MM.1S (cell line): Measurements from ENCODE around the gene ADTRP.

ENCODE experiments used
- DNase-seq: peaks from one replicate; pipeline ENCODE4 v3.0.0-alpha.2; 2015
- H2AFZ ChIP-seq: fragments of 300-600 bp; sonication (generic); 2 replicates; pipeline ENCODE4 v1.6.0; 2016; ENCODE audit warnings: antibody characterized with exemption, low read length
- H3F3A ChIP-seq: fragments of 300-600 bp; sonication (generic); 2 replicates; pipeline ENCODE4 v1.6.1; 2016; ENCODE audit warnings: mild to moderate bottlenecking, antibody characterized with exemption, low read length, moderate library complexity, mixed read lengths; ENCODE audit not compliant: insufficient read depth
- H3K27ac ChIP-seq: fragments of 300-600 bp; sonication (generic); 2 replicates; pipeline ENCODE4 v1.5.1; 2016; ENCODE audit warnings: mild to moderate bottlenecking, low read length
- H3K27me3 ChIP-seq: fragments of 300-600 bp; sonication (generic); replicated peaks from 2 replicates; pipeline ENCODE4 v1.6.0; 2016; ENCODE audit warnings: low read length; ENCODE audit not compliant: insufficient read depth
- H3K36me3 ChIP-seq: fragments of 300-600 bp; sonication (generic); replicated peaks from 2 replicates; pipeline ENCODE4 v1.6.1; 2016; ENCODE audit warnings: mild to moderate bottlenecking, low read length, mixed read lengths; ENCODE audit not compliant: insufficient read depth
- H3K4me1 ChIP-seq: fragments of 300-600 bp; sonication (generic); 2 replicates; pipeline ENCODE4 v1.6.1; 2016; ENCODE audit warnings: low read length, mixed read lengths
- H3K4me2 ChIP-seq: fragments of 300-600 bp; sonication (generic); 2 replicates; pipeline ENCODE4 v1.6.0; 2016; ENCODE audit warnings: low read depth, low read length
- H3K4me3 ChIP-seq: fragments of 300-600 bp; sonication (generic); 2 replicates; pipeline ENCODE4 v1.5.1; 2016; ENCODE audit warnings: low read length, mixed read lengths
- H3K79me2 ChIP-seq: fragments of 300-600 bp; sonication (generic); 2 replicates; pipeline ENCODE4 v1.6.1; 2016; ENCODE audit warnings: mixed run types, low read length, mixed read lengths
- H3K9ac ChIP-seq: fragments of 300-600 bp; sonication (generic); 2 replicates; pipeline ENCODE4 v1.6.1; 2016; ENCODE audit warnings: low read length, mixed read lengths
- H3K9me2 ChIP-seq: fragments of 300-600 bp; sonication (generic); replicated peaks from 2 replicates; pipeline ENCODE4 v1.6.1; 2016; ENCODE audit warnings: mild to moderate bottlenecking, low read length, mixed read lengths; ENCODE audit not compliant: insufficient read depth
- H3K9me3 ChIP-seq: fragments of 300-600 bp; sonication (generic); replicated peaks from 2 replicates; pipeline ENCODE4 v1.6.1; 2016; ENCODE audit warnings: mild to moderate bottlenecking, low read length, mixed read lengths; ENCODE audit not compliant: insufficient read depth
- H4K20me1 ChIP-seq: fragments of 300-600 bp; sonication (generic); 2 replicates; pipeline ENCODE4 v1.6.1; 2016; ENCODE audit warnings: mild to moderate bottlenecking, low read length, moderate library complexity, mixed read lengths; ENCODE audit not compliant: insufficient read depth
- CTCF ChIP-seq: fragments of 300-600 bp; sonication (generic); IDR thresholded peaks from 2 replicates; pipeline ENCODE4 v1.5.1; 2016; ENCODE audit warnings: antibody characterized with exemption, low read length, mixed read lengths
- EZH2 ChIP-seq: fragments of 300-600 bp; sonication (generic); optimal IDR thresholded peaks from 2 replicates; pipeline ENCODE3; 2017; ENCODE audit warnings: low read depth, mild to moderate bottlenecking, antibody characterized with exemption, low read length, mixed read lengths
- EZH2phosphoT487 ChIP-seq: fragments of 300-600 bp; sonication (generic); IDR thresholded peaks from 2 replicates; pipeline ENCODE4 v1.6.1; 2018; ENCODE audit warnings: antibody characterized with exemption, low read length

ADTRP gene

GRCh38 chr6:11772109-11772825, 6.3 kb downstream of the ADTRP start:
- H3K9ac ChIP-seq: no peak overlapping the region
- H4K20me1 ChIP-seq: no peaks in the 10 kb centered on the region
- H3K27ac ChIP-seq: no peak overlapping the region
- no peaks in the 10 kb centered on the region for H3K9me3 ChIP-seq
- no peak overlapping the region for H2AFZ ChIP-seq
- H3F3A ChIP-seq: no peaks in the 10 kb centered on the region
- no peaks in the 10 kb centered on the region for H3K9me2 ChIP-seq
- H3K4me1 ChIP-seq: peaks cover 13% of the 10 kb centered on the region
- H3K79me2 ChIP-seq: no peaks in the 10 kb centered on the region
- H3K27me3 ChIP-seq: no peaks in the 10 kb centered on the region
- DNase-seq: no peak
- H3K36me3 ChIP-seq: no peaks in the 10 kb centered on the region
- H3K4me3 ChIP-seq: no peak overlapping the region
- no peak for TF ChIP-seq EZH2
- TF ChIP-seq CTCF: no peak
- TF ChIP-seq EZH2phosphoT487: no peak
- no peak overlapping the region for H3K4me2 ChIP-seq

GRCh38 chr6:11771473-11772048, 7.0 kb downstream of the ADTRP start:
- H3F3A ChIP-seq: no peaks in the 10 kb centered on the region
- TF ChIP-seq EZH2 (no peak), CTCF (no peak), EZH2phosphoT487 (no peak)
- no peaks in the 10 kb centered on the region for H3K27me3 ChIP-seq
- H3K4me1 ChIP-seq: peaks cover 13% of the 10 kb centered on the region
- no peaks in the 10 kb centered on the region for H3K9me2 ChIP-seq
- no peak overlapping the region for H3K4me3 ChIP-seq
- no peak overlapping the region for H2AFZ ChIP-seq
- no peaks in the 10 kb centered on the region for H3K36me3 ChIP-seq
- H4K20me1 ChIP-seq: no peaks in the 10 kb centered on the region
- no peaks in the 10 kb centered on the region for H3K9me3 ChIP-seq
- no peak overlapping the region for H3K4me2 ChIP-seq
- no peak overlapping the region for H3K9ac ChIP-seq
- no peak overlapping the region for H3K27ac ChIP-seq
- DNase-seq: no peak
- no peaks in the 10 kb centered on the region for H3K79me2 ChIP-seq

GRCh38 chr6:11770546-11771466, 7.8 kb downstream of the ADTRP start:
- Histone ChIP-seq H4K20me1 (no peaks in the 10 kb centered on the region), H3K4me1 (peaks cover 13% of the 10 kb centered on the region), H3F3A (no peaks in the 10 kb centered on the region), H3K27ac (peak overlapping the region; percentile 56; the same call in 1 of the 2 replicates), H3K27me3 (no peaks in the 10 kb centered on the region), H3K9ac (peak overlapping the region; percentile 46; the same call in 1 of the 2 replicates), H3K9me2 (no peaks in the 10 kb centered on the region), H3K36me3 (no peaks in the 10 kb centered on the region), H3K4me3 (peak overlapping the region; percentile 42), H2AFZ (peak overlapping the region; percentile 82), H3K4me2 (peak overlapping the region; percentile 64), H3K9me3 (no peaks in the 10 kb centered on the region), H3K79me2 (no peaks in the 10 kb centered on the region)
- no peak for TF ChIP-seq EZH2
- no peak for TF ChIP-seq EZH2phosphoT487
- no peak for TF ChIP-seq CTCF
- peak; percentile 41 for DNase-seq
